GM12801 (cell line): ENCODE measurements around the gene NT5C3B.

Experiments used
- CTCF ChIP-seq: IDR thresholded peaks from one replicate; pipeline ENCODE4 v1.5.1; 2011; ENCODE audit warnings: control low read depth; ENCODE audit not compliant: insufficient read length; ENCODE audit errors: extremely low read depth

The NT5C3B gene

GRCh38 chr17:41835214-41835799 lies 725 bp downstream of the NT5C3B start:
- TF ChIP-seq CTCF, result no peak

GRCh38 chr17:41825175-41825845 lies 10.7 kb downstream of the NT5C3B start:
- TF ChIP-seq CTCF, result no peak

GRCh38 chr17:41824086-41824485 lies 11.9 kb downstream of the NT5C3B start:
- no peak for TF ChIP-seq CTCF

- no peak for TF ChIP-seq CTCF
These were observed 12.5 kb downstream of the NT5C3B start for GRCh38 chr17:41823580-41823979.

- no peak for TF ChIP-seq CTCF
These were observed 12.9 kb downstream of the NT5C3B start for GRCh38 chr17:41823141-41823524.

GRCh38 chr17:41822216-41823140 lies 13.6 kb downstream of the NT5C3B start:
- no peak for TF ChIP-seq CTCF

- no peak for TF ChIP-seq CTCF
These were observed 14.3 kb downstream of the NT5C3B start for GRCh38 chr17:41821776-41822175.
